AG04450 (cell line): Measurements from ENCODE around the gene ZNHIT1. TPM values are rescaled to one million over a fixed set of nuclear protein-coding genes. Genes with fewer than 3 reads are reported as not detected.
A peak's percentile ranks its signal among the peaks of the same experiment; 100 is the strongest.

Source experiments
- CTCF ChIA-PET: fragments of 300-600, 350-600 bp; formaldehyde crosslinking; extraction: SDS; loops from one replicate; lab custom pipeline; 2022; ENCODE audit warnings: antibody characterized with exemption, inconsistent platforms; lab: Charles Lee
- POLR2A ChIA-PET: fragments of 350-600 bp; formaldehyde crosslinking; extraction: SDS; loops from one replicate; lab custom pipeline; 2021; ENCODE audit warnings: antibody characterized with exemption, inconsistent platforms; lab: Yijun Ruan, JAX
- DNase-seq: peaks from one replicate; pipeline ENCODE4 v3.0.0-alpha.2; 2011; ENCODE audit warnings: low read depth, low spot score
- H3K27ac ChIP-seq: one replicate; pipeline ENCODE4 v1.5.1; 2012; ENCODE audit warnings: low read depth, low read length, control low read depth
- H3K27me3 ChIP-seq: one replicate; pipeline ENCODE4 v1.6.0; 2012; ENCODE audit warnings: low read length; ENCODE audit not compliant: control insufficient read depth, insufficient read depth
- H3K4me3 ChIP-seq: 2 replicates; pipeline ENCODE4 v1.5.1; 2011; ENCODE audit warnings: mild to moderate bottlenecking, low read depth, low read length, control low read depth
- H3K9me3 ChIP-seq: 2 replicates; pipeline ENCODE4 v1.5.1; 2012; ENCODE audit warnings: low read length; ENCODE audit not compliant: control insufficient read depth, insufficient read depth
- polyA plus RNA-seq: library from polyadenylated mRNA; depleted of rRNA; stranded (reverse); fragments of >200 nt; gene quantifications from 2 replicates; pipeline ENCODE4 v1.2.3, GENCODE V29; 2011
- TF ChIP-seq, protein P1 (sequence below): IDR thresholded peaks from 2 replicates; pipeline ENCODE4 v1.5.1; 2011; ENCODE audit warnings: low read depth, low read length, control low read depth, inconsistent platforms

The ZNHIT1 gene
- polyA plus RNA-seq, 1 experiment, result 36.0 TPM

- TF ChIP-seq, protein P1, sequence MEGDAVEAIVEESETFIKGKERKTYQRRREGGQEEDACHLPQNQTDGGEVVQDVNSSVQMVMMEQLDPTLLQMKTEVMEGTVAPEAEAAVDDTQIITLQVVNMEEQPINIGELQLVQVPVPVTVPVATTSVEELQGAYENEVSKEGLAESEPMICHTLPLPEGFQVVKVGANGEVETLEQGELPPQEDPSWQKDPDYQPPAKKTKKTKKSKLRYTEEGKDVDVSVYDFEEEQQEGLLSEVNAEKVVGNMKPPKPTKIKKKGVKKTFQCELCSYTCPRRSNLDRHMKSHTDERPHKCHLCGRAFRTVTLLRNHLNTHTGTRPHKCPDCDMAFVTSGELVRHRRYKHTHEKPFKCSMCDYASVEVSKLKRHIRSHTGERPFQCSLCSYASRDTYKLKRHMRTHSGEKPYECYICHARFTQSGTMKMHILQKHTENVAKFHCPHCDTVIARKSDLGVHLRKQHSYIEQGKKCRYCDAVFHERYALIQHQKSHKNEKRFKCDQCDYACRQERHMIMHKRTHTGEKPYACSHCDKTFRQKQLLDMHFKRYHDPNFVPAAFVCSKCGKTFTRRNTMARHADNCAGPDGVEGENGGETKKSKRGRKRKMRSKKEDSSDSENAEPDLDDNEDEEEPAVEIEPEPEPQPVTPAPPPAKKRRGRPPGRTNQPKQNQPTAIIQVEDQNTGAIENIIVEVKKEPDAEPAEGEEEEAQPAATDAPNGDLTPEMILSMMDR, result no peak
- ChIA-PET POLR2A (no interaction called here), CTCF (interaction anchor here (1.0 kb wide), 1 partner anchor 67 kb away, joined by 6 read pairs; no protein-coding TSS in a partner anchor)
- no peak overlapping the region for H3K27ac ChIP-seq
- H3K4me3 ChIP-seq, result no peak overlapping the region
- H3K27me3 ChIP-seq, result no peaks in the 10 kb centered on the region
- no peaks in the 10 kb centered on the region for H3K9me3 ChIP-seq
- no peak for DNase-seq
Measured at GRCh38 chr7:101211501-101211900, 6.5 kb upstream of the ZNHIT1 start.

- H3K27me3 ChIP-seq, result no peaks in the 10 kb centered on the region
- CTCF ChIA-PET, result no interaction called here
- H3K9me3 ChIP-seq, result no peaks in the 10 kb centered on the region
- no peak for DNase-seq
- POLR2A ChIA-PET, result no interaction called here
- no peak overlapping the region for H3K4me3 ChIP-seq
- H3K27ac ChIP-seq, result no peak overlapping the region
- TF ChIP-seq, protein P1, result no peak
Measured at GRCh38 chr7:101212014-101212413, 6.0 kb upstream of the ZNHIT1 start.

DNA sequence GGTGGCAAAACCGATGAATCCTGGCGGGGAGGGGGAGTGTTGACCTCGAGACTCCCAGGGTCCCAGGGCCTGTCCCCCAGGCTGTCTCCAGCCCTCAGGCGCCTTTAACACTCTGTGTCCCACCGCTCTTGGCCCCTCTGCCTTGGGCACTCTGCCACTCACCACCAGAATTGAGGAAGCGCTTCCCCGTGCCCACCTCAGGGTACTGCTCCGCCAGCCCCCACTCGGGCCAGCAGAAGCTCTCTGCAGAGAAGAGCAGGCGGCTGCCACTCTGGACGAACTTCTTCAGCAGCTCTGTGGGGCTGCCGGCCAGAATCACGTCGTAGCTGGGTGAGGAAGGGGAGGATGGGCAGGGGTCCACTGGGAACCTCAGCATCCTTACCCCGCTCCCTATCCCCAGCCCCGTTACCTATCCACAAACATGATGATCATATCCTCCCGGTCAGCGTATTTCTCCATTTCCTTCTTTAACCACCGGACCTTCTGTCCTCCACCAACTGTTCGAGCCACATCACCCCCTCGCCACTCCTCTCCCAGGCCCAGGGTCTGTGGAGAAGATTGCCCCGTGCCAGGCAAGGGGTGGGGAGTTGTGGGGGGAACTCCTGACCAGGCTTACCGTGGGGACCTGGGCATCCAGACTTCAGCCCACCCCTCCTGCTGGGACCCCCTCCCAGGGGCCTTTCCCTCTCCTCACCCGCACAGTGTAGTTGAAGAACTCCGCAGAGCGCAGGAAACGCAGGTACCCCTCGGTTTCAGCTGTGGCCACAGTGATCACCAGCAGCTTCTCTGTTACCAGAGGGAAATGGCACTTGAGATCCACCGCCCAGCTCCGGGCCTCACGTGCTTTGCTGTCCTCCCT lies 1.7 kb upstream of the ZNHIT1 start:
- peak overlapping the region; percentile 2 for H3K27ac ChIP-seq
- no peak for DNase-seq
- TF ChIP-seq, protein P1, result no peak
- ChIA-PET CTCF (interaction anchor here (1.1 to 2.2 kb wide), 3 partner anchors 24 to 73 kb away, joined by 3 to 26 read pairs (median 7); no protein-coding TSS in a partner anchor), POLR2A (interaction anchor here (1.7 to 2.5 kb wide), 2 partner anchors 28 to 72 kb away, joined by 5 to 13 read pairs; no protein-coding TSS in a partner anchor)
- no peaks in the 10 kb centered on the region for H3K27me3 ChIP-seq
- no peaks in the 10 kb centered on the region; the same call in 1 of the 2 replicates for H3K9me3 ChIP-seq
- peak overlapping the region; percentile 92 for H3K4me3 ChIP-seq

DNA sequence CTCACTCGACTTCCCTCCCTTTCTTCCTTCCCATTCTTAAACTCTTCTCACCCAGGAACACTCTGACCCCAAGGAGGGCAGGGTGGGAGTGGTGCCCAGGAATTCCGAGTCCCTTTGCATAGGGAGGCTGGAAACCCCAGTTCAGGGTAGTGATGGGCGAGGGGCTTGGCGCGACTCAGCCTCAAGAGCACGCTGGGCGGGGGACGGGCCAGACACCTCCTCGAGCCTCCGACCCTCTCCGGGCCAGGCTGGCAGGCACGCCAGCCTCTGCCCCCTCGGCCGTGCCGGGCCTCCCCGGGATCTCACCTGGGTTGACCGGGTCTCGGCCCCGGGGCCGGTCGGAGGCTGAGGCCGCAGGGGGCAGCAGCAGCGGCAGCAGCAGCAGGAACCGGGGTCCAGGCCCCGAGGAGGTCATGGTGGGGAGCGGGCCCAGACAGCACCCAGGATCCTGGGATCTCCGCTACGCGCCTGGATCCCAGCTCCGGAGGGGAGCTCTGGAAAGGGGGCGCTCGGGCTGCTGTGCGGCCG lies 1.0 kb upstream of the ZNHIT1 start:
- ChIA-PET POLR2A (interaction anchor here (0.9 to 2.5 kb wide), 9 partner anchors 16 to 342 kb away, joined by 3 to 13 read pairs (median 4); partner anchors contain the start of genes IFT22, SRRT and TRIM56), CTCF (interaction anchor here (0.9 to 2.3 kb wide), 11 partner anchors 24 to 327 kb away, joined by 3 to 26 read pairs (median 4); partner anchors contain the start of gene FIS1)
- DNase-seq, result no peak
- peak overlapping the region; percentile 96 for H3K27ac ChIP-seq
- peak overlapping the region; percentile 92 for H3K4me3 ChIP-seq
- TF ChIP-seq, protein P1, result no peak
- no peaks in the 10 kb centered on the region for H3K27me3 ChIP-seq
- H3K9me3 ChIP-seq, result no peaks in the 10 kb centered on the region; the same call in 1 of the 2 replicates
